NCI-H2081 (cell line): ENCODE measurements around the gene PCDHB16.
"Not testable (repeated sequence)": the region's sequence is repeated elsewhere in the genome, so short reads cannot be mapped to it uniquely, and the experiment has no call there.

Source experiments
- DNase-seq, 2 experiments: peaks; one replicate each; lab custom pipeline; 2025; lab: John Stamatoyannopoulos, UW

The PCDHB16 gene

GRCh38 chr5:141182248-141182647 lies at the start of gene PCDHB16:
TSS of gene PCDHB16 (plus strand) at chr5:141182387. CDS start at chr5:141182560, 173 bp downstream.
- peak; percentile 51 to 67 for DNase-seq

GRCh38 chr5:141135030-141135717 lies 47.0 kb upstream of the PCDHB16 start, which contains the start of gene PCDHB5:
TSS of gene PCDHB5 (plus strand) at chr5:141135206. CDS start at chr5:141135435, 229 bp downstream.
- DNase-seq, result no peak

DNA sequence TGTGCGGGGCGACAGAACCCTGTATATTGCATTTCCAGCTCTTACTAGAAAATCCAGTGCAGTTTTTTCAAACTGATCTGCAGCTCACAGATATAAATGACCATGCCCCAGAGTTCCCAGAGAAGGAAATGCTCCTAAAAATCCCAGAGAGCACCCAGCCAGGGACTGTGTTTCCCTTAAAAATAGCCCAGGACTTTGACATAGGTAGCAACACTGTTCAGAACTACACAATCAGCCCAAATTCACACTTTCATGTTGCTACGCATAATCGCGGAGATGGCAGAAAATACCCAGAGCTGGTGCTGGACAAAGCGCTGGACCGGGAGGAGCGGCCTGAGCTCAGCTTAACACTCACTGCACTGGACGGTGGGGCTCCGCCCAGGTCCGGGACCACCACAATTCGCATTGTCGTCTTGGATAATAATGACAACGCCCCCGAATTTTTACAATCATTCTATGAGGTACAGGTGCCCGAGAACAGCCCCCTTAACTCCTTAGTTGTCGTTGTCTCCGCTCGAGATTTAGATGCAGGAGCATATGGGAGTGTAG lies 46.4 kb upstream of the PCDHB16 start:
- DNase-seq, result no peak

DNA sequence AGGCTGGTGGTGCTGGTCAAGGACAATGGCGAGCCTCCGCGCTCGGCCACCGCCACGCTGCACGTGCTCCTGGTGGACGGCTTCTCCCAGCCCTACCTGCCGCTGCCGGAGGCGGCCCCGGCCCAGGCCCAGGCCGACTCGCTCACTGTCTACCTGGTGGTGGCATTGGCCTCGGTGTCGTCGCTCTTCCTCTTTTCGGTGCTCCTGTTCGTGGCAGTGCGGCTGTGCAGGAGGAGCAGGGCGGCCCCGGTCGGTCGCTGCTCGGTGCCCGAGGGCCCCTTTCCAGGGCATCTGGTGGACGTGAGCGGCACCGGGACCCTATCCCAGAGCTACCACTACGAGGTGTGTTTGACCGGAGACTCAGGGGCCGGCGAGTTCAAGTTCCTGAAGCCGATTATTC lies 44.8 kb upstream of the PCDHB16 start:
- DNase-seq, result not testable (repeated sequence)

- DNase-seq, result no peak
Observed at GRCh38 chr5:141149812-141150211, 32.4 kb upstream of the PCDHB16 start, which contains the start of gene PCDHB6. TSS of gene PCDHB6 (plus strand) at chr5:141150057. CDS start at chr5:141150258, 201 bp downstream.

GRCh38 chr5:141150224-141150992 lies 31.8 kb upstream of the PCDHB16 start:
- no peak for DNase-seq

- no peak for DNase-seq
Observed at GRCh38 chr5:141150993-141151325, 31.2 kb upstream of the PCDHB16 start.

DNA sequence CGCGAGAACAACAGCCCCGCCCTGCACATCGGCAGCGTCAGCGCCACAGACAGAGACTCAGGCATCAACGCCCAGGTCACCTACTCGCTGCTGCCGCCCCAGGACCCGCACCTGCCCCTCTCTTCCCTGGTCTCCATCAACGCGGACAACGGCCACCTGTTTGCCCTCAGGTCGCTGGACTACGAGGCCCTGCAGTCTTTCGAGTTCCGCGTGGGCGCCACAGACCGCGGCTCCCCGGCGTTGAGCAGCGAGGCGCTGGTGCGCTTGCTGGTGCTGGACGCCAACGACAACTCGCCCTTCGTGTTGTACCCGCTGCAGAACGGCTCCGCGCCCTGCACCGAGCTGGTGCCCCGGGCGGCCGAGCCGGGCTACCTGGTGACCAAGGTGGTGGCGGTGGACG lies 30.6 kb upstream of the PCDHB16 start:
- not testable (repeated sequence) for DNase-seq

DNA sequence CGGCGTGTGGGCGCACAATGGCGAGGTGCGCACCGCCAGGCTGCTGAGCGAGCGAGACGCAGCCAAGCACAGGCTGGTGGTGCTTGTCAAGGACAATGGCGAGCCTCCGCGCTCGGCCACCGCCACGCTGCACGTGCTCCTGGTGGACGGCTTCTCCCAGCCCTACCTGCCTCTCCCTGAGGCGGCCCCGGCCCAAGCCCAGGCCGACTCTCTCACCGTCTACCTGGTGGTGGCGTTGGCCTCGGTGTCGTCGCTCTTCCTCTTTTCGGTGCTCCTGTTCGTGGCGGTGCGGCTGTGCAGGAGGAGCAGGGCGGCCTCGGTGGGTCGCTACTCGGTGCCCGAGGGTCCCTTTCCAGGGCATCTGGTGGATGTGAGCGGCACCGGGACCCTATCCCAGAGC lies 30.1 kb upstream of the PCDHB16 start:
- not testable (repeated sequence) for DNase-seq

GRCh38 chr5:141155540-141156374 lies 26.4 kb upstream of the PCDHB16 start:
- peak in 1 of 2 experiments; percentile 12 for DNase-seq

DNA sequence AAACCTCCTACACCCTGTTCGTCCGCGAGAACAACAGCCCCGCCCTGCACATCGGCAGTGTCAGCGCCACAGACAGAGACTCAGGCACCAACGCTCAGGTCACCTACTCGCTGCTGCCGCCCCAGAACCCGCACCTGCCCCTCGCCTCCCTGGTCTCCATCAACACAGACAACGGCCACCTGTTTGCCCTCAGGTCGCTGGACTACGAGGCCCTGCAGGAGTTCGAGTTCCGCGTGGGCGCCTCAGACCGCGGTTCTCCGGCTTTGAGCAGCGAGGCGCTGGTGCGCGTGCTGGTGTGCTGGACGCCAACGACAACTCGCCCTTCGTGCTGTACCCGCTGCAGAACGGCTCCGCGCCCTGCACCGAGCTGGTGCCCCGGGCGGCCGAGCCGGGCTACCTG lies 24.8 kb upstream of the PCDHB16 start:
- DNase-seq, result not testable (repeated sequence)

DNA sequence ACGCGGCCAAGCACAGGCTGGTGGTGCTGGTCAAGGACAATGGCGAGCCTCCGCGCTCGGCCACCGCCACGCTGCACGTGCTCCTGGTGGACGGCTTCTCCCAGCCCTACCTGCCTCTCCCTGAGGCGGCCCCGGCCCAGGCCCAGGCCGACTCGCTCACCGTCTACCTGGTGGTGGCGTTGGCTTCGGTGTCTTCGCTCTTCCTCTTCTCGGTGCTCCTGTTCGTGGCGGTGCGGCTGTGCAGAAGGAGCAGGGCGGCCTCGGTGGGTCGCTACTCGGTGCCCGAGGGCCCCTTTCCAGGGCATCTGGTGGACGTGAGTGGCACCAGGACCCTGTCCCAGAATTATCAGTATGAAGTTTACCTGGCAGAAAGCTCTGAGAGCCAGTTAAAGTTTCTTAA lies 24.3 kb upstream of the PCDHB16 start:
- not testable (repeated sequence) for DNase-seq

GRCh38 chr5:141172381-141173204 lies 9.6 kb upstream of the PCDHB16 start, which contains the start of gene PCDHB7:
TSS of gene PCDHB7 (plus strand) at chr5:141172644. CDS start at chr5:141172836, 192 bp downstream.
- peak; percentile 19 to 34 for DNase-seq

- DNase-seq, result not testable (repeated sequence)
Observed at GRCh38 chr5:141174291-141175104, 7.7 kb upstream of the PCDHB16 start.

DNA sequence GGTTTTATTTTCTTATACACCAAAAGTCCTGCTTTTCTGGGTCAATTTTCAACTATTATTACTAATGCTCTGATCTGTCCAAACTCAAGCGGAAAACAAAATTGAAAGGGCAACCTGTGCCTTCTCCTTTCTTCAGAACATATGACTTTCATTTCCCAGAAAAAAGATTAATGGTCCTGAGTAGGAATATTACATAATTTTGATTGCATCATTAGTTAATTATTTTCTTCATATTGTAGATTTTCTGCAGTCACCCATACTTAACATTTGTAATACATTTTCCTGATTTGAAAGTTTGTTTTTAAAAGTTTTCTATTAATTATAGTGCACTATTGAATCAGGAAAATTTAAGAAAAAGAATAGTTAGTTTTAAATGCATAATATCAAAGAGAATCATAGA lies 6.3 kb upstream of the PCDHB16 start:
- DNase-seq, result no peak

GRCh38 chr5:141177577-141178191 lies 4.5 kb upstream of the PCDHB16 start, which contains the start of gene PCDHB8:
TSS of gene PCDHB8 (plus strand) at chr5:141177790. CDS start at chr5:141178035, 245 bp downstream.
- DNase-seq, result not testable (repeated sequence)

- not testable (repeated sequence) for DNase-seq
Observed at GRCh38 chr5:141179371-141179770, 2.8 kb upstream of the PCDHB16 start.

- not testable (repeated sequence) for DNase-seq
Observed at GRCh38 chr5:141179876-141180275, 2.3 kb upstream of the PCDHB16 start.

DNA sequence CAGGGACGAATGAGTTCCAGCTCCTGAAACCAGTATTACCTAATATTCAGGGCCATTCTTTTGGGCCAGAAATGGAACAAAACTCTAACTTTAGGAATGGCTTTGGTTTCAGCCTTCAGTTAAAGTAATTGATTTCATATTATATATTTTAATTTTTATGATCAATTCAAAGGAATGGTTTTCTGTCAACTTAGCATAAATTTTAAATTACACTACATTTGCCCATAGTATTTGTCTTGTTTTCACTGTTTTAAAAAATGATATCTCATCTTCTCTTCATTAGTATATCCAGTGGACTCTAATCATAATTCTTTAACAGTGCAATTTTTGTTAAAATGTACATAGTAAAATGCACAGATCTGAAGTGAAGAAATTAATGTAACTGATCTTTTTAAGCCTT lies 1.9 kb upstream of the PCDHB16 start:
- DNase-seq, result no peak
